ENCODE data around the gene SLAMF1. TPM values are rescaled to one million over a fixed set of nuclear protein-coding genes. Genes with fewer than 3 reads are reported as not detected.

Gene SLAMF1
- total RNA-seq, 2 experiments from 2014 or later = 39.8 to 41.6 TPM

GRCh38 chr1:160625725-160626498, 20.9 kb downstream of the SLAMF1 start:
- H3K36me3 Mint-ChIP-seq = peaks cover 87% of the 10 kb centered on the region
- no peaks in the 10 kb centered on the region for H3K27me3 Mint-ChIP-seq
- peaks cover 4% of the 10 kb centered on the region for H3K9me3 Mint-ChIP-seq
- peak overlapping the region; percentile 94 for H3K27ac Mint-ChIP-seq
- DNase-seq = peak; percentile 74
- peaks cover 93% of the 10 kb centered on the region for H3K4me1 Mint-ChIP-seq
- H3K4me3 Mint-ChIP-seq = peak overlapping the region; percentile 50

- H3K4me1 Mint-ChIP-seq = peaks cover 88% of the 10 kb centered on the region
- no peak overlapping the region for H3K4me3 Mint-ChIP-seq
- peak overlapping the region; percentile 94 for H3K27ac Mint-ChIP-seq
- peaks cover 82% of the 10 kb centered on the region for H3K36me3 Mint-ChIP-seq
- peaks cover 4% of the 10 kb centered on the region for H3K9me3 Mint-ChIP-seq
- no peak for DNase-seq
- H3K27me3 Mint-ChIP-seq = no peaks in the 10 kb centered on the region
Observed at GRCh38 chr1:160625321-160625720, 21.5 kb downstream of the SLAMF1 start.

- H3K4me1 Mint-ChIP-seq = peaks cover 87% of the 10 kb centered on the region
- no peak overlapping the region for H3K4me3 Mint-ChIP-seq
Observed at GRCh38 chr1:160624464-160624863, 22.4 kb downstream of the SLAMF1 start.

DNA sequence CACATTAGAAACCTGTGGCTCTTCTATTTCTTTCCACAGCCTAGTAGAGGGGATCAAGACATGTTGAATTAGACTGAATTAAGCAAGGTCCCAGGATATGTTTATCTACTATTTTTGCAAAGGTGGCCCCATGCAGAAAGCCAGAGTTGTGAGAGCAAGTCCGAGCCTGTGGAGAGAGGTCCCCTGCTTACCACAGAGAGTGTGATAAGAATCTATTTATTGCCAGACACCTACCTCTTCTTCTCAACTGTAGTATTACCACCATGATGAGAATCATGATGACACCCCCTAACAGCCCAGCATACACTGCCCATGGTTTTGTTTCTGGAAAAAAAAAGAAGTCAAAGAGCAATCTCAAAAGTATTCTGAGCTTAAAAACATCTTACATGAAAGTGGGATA, 23.0 kb downstream of the SLAMF1 start:
- no peak for DNase-seq
- Mint-ChIP-seq H3K4me1 (peaks cover 89% of the 10 kb centered on the region), H3K9me3 (peaks cover 4% of the 10 kb centered on the region), H3K27me3 (no peaks in the 10 kb centered on the region), H3K4me3 (peak overlapping the region; percentile 51), H3K27ac (peak overlapping the region; percentile 94), H3K36me3 (peaks cover 89% of the 10 kb centered on the region)

More at GRCh38 chr1:160624464-160624863, 22.4 kb downstream of the SLAMF1 start:
- Mint-ChIP-seq H3K27ac (peak overlapping the region; percentile 94), H3K36me3 (peaks cover 85% of the 10 kb centered on the region), H3K9me3 (peaks cover 4% of the 10 kb centered on the region), H3K27me3 (no peaks in the 10 kb centered on the region)
- DNase-seq = no peak

DNA sequence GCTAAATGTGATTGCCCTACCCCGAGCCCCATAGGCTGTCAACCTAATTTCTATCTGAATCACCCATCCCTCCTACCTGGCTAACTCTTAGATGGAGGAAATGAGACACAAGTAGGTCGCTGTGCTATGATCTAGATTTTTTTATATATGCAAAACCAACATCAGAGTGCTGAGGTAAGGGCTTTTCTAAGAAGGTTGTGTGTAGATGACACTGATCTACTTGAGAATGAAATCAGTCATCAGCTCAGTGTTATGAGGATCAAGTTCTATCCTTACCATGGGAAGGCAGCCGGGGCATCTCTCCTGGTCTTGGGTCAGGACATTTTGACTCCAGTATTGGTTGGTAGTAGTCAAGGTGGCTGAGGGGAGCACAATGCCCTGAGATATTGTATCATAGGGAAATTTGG, 23.6 kb downstream of the SLAMF1 start:
- Mint-ChIP-seq H3K4me3 (peak overlapping the region; percentile 51), H3K36me3 (peaks cover 87% of the 10 kb centered on the region), H3K9me3 (peaks cover 4% of the 10 kb centered on the region), H3K4me1 (peaks cover 84% of the 10 kb centered on the region), H3K27ac (peak overlapping the region; percentile 94), H3K27me3 (no peaks in the 10 kb centered on the region)
- peak; percentile 36 for DNase-seq

DNA sequence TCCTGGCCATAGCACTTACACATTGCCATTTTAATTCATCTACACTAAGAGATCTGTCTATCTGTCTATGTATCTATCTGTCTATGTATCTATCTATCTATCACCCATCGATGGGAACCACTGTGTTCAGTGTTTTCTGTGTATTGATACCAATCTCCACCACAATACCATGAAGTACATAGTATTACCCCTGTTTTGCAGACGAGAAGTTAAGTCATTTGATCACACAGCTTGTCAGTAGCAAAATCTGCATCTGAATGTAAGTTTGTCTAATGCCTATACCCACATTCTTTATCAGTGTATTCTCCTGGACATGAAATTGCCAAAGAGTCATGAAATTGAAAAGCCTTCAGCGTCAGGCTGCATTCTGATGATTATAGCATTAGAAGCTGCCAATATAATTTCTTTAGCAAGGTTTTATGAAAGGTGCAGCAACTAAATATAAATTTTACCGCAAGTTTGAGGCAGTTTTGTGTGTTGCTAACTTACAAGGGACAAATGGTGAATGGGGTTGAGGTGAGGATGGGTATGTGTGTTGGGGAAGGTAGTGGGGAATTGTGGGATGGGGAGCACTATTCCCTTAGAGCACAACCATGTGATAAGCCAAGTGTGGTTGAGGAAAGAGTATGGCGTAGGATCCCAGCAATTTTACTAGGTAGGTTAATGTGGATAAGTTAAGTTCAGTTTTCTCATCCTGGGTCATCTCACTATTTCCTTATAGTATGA, 24.2 kb downstream of the SLAMF1 start:
- peak overlapping the region; percentile 94 for H3K27ac Mint-ChIP-seq

GRCh38 chr1:160621633-160622413, 25.0 kb downstream of the SLAMF1 start:
- H3K36me3 Mint-ChIP-seq = peaks cover 81% of the 10 kb centered on the region
- peak overlapping the region; percentile 94 for H3K27ac Mint-ChIP-seq
- DNase-seq = no peak
- peaks cover 72% of the 10 kb centered on the region for H3K4me1 Mint-ChIP-seq
- H3K4me3 Mint-ChIP-seq = peak overlapping the region; percentile 23
- H3K9me3 Mint-ChIP-seq = peaks cover 2% of the 10 kb centered on the region
- no peaks in the 10 kb centered on the region for H3K27me3 Mint-ChIP-seq

More for the DNA sequence above, 24.2 kb downstream of the SLAMF1 start:
- Mint-ChIP-seq H3K4me3 (no peak overlapping the region), H3K27me3 (no peaks in the 10 kb centered on the region), H3K4me1 (peaks cover 78% of the 10 kb centered on the region), H3K36me3 (peaks cover 84% of the 10 kb centered on the region), H3K9me3 (peaks cover 3% of the 10 kb centered on the region)
- no peak for DNase-seq

DNA sequence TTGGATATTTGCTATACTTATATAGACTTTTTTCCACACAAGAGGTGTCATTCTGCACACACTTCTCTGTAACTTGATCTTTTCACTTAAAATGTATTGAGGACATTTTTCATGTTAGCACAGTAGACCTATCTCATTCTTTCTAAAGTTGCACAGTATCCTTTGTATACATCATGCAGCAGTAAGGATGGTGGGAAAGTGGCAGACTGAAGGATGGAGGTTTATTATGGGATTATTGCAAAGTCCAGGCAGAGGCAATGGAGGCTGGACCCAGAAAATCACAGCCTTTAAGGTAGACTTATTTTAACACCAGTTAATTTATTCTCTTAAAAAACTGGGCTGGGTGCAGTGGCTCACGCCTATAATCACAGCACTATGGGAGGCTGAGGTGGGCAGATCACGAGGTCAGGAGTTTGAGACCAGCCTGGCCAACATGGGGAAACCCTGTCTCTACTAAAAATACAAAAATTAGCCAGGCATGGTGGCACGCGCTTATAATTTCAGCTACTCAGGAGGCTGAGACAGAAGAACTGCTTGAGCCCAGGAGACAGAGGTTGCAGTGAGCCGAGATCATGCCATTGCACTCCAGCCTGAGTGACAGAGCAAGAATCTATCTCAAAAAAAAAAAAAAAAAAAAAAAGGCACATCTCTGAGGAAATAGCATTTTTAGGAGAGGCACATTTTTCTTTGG, 25.8 kb downstream of the SLAMF1 start:
- H3K9me3 Mint-ChIP-seq = peaks cover 1% of the 10 kb centered on the region
- peak overlapping the region; percentile 23 for H3K4me3 Mint-ChIP-seq
- no peak for DNase-seq
- H3K4me1 Mint-ChIP-seq = peaks cover 65% of the 10 kb centered on the region
- peak overlapping the region; percentile 94 for H3K27ac Mint-ChIP-seq
- H3K27me3 Mint-ChIP-seq = no peaks in the 10 kb centered on the region
- H3K36me3 Mint-ChIP-seq = peaks cover 78% of the 10 kb centered on the region

DNA sequence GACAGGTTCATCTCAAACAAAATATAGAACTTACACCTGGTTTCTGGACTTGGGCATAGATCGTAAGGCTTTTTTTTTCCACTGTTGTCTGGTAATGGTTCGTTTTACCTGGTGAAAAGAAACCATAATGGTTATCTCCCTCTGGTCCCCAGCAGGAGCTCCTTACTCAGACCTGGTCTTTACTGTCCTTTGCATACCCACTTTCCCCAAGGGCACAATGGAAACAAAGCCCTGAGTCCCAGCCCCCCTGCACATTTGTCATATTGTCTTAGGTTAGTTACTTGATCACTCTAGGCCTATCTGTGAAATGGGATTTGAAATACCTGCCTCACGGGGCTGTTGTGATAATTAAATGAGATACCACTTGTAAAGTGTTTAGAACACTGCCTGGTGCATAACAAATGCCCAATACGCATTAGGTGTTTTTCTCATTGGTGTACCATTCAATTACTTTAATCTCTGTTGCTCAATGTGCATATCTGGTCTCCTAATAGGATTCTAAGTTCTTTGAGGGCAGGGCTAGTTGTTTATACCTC, 27.0 kb downstream of the SLAMF1 start:
- H3K9me3 Mint-ChIP-seq = peaks cover 1% of the 10 kb centered on the region
- H3K36me3 Mint-ChIP-seq = peaks cover 73% of the 10 kb centered on the region
- no peaks in the 10 kb centered on the region for H3K27me3 Mint-ChIP-seq
- DNase-seq = no peak
- peaks cover 53% of the 10 kb centered on the region for H3K4me1 Mint-ChIP-seq
- H3K27ac Mint-ChIP-seq = no peak overlapping the region
- H3K4me3 Mint-ChIP-seq = no peak overlapping the region

- Mint-ChIP-seq H3K9me3 (peaks cover 1% of the 10 kb centered on the region), H3K4me1 (peaks cover 45% of the 10 kb centered on the region), H3K4me3 (no peak overlapping the region), H3K36me3 (peaks cover 69% of the 10 kb centered on the region), H3K27ac (peak overlapping the region; percentile 36), H3K27me3 (no peaks in the 10 kb centered on the region)
- no peak for DNase-seq
Observed at GRCh38 chr1:160618763-160619274, 28.0 kb downstream of the SLAMF1 start.

GRCh38 chr1:160618327-160618726, 28.5 kb downstream of the SLAMF1 start:
- H3K4me1 Mint-ChIP-seq = peaks cover 41% of the 10 kb centered on the region
- no peak overlapping the region for H3K27ac Mint-ChIP-seq
- H3K4me3 Mint-ChIP-seq = no peak overlapping the region
- DNase-seq = no peak
- no peaks in the 10 kb centered on the region for H3K27me3 Mint-ChIP-seq
- H3K36me3 Mint-ChIP-seq = peaks cover 68% of the 10 kb centered on the region
- H3K9me3 Mint-ChIP-seq = peaks cover under 1% of the 10 kb centered on the region

DNA sequence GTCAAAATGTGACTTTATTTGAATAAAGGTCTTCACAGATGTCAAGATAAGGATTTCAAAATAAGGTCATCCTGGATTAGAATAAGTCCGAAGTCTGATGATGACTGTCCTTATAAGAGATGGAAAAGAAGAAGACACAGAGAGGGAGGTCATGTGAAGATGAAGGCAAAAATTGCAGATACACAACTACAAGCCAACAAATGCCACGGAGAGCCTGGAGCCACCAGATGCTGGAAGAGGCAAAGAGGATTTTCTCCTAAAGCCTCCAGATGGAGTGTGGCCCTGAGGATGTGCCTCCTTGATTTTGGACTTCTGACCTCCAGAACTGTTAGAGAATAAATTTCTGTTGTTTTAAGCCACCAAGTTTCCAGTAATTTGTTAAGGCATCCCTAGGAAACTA, 31.2 kb downstream of the SLAMF1 start:
- no peaks in the 10 kb centered on the region for H3K9me3 Mint-ChIP-seq
- H3K4me3 Mint-ChIP-seq = no peak overlapping the region
- peaks cover 56% of the 10 kb centered on the region for H3K36me3 Mint-ChIP-seq
- H3K27ac Mint-ChIP-seq = no peak overlapping the region
- no peaks in the 10 kb centered on the region for H3K27me3 Mint-ChIP-seq
- peaks cover 25% of the 10 kb centered on the region for H3K4me1 Mint-ChIP-seq
- DNase-seq = no peak

- Mint-ChIP-seq H3K9me3 (no peaks in the 10 kb centered on the region), H3K27me3 (no peaks in the 10 kb centered on the region), H3K4me1 (peaks cover 21% of the 10 kb centered on the region), H3K4me3 (no peak overlapping the region), H3K27ac (no peak overlapping the region), H3K36me3 (peaks cover 48% of the 10 kb centered on the region)
- no peak for DNase-seq
Observed at GRCh38 chr1:160614410-160614809, 32.4 kb downstream of the SLAMF1 start.

DNA sequence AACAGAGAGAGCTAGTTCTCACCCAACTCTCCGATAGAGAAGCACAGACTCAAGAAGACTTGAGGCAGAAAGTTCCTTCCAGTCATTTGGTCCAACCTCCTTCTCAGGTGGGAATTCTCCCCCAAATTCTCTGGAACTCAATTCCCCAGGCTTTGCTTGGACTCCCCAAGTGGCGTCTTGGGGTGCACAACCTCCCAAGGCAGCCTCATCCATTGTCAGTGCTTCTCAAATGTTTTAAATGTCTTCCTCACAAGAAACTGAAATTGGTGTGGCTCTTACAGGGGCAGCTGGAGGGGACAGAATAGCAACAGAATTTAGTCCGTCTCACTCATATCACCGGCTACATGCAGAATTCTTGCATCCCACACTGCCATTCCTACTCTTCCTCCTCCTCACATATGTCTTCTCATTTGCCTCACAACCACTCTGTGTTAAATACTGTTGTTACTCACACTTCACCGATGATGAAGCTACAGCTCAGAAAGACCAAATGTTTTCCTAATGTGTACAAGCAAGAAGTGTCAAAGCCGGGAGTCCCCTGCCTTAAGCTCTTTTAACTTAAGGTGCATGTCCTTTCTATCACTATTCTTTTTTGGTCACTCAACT, 34.1 kb downstream of the SLAMF1 start:
- Mint-ChIP-seq H3K27ac (no peak overlapping the region), H3K4me3 (no peak overlapping the region), H3K4me1 (peaks cover 20% of the 10 kb centered on the region), H3K27me3 (no peaks in the 10 kb centered on the region), H3K36me3 (peaks cover 37% of the 10 kb centered on the region), H3K9me3 (no peaks in the 10 kb centered on the region)
- DNase-seq = no peak

All from activated naive CD8-positive, alpha-beta T cell treated with anti-CD3 and anti-CD28 coated beads for 36 hours (primary cell).